Activated naive CD8-positive, alpha-beta T cell treated with anti-CD3 and anti-CD28 coated beads, Interleukin-2, amount 50 U/mL, for 24 hours (primary cell): ENCODE data around the gene CCL2.
A peak's percentile ranks its signal among the peaks of the same experiment; 100 is the strongest.

Source experiments
- ATAC-seq: fragments of 150-1000 bp; cut with Tn5 transposase; one replicate; pipeline ENCODE4 v1.10.0; 2021
- DNase-seq: peaks from one replicate; pipeline ENCODE4 v3.0.0; 2021
- H3K27ac Mint-ChIP-seq: one replicate; pipeline ENCODE4 v1.8.0; 2021; ENCODE audit warnings: mild to moderate bottlenecking, mixed read lengths
- H3K27me3 Mint-ChIP-seq: one replicate; pipeline ENCODE4 v1.8.0; 2021; ENCODE audit warnings: mixed read lengths
- H3K36me3 Mint-ChIP-seq: one replicate; pipeline ENCODE4 v1.8.0; 2021; ENCODE audit warnings: low read depth, mixed read lengths
- H3K4me1 Mint-ChIP-seq: one replicate; pipeline ENCODE4 v1.8.0; 2021; ENCODE audit warnings: mixed read lengths
- H3K4me3 Mint-ChIP-seq: one replicate; pipeline ENCODE4 v1.8.0; 2021; ENCODE audit warnings: mild to moderate bottlenecking, moderate library complexity, mixed read lengths
- H3K9me3 Mint-ChIP-seq: one replicate; pipeline ENCODE4 v1.8.0; 2021; ENCODE audit warnings: mixed read lengths

Gene CCL2

DNA sequence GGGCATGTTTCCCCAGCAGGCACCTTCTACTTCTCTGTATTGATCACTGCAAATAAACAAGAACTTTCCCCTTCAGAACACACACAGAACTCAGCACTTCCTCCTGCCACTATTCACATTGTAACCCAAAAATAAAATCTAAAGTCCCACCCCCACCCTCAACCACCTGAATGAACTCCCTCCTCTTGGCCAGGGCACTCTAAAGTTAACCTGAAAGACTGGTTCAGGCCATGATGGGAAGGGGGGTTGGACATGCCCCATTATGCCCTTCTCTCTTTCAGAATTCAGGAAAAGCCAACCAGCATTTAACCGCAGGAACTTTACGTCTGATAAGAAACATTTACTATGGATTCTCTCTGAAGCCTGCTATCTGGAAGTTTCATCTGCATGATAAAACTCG lies 27.4 kb upstream of the CCL2 start:
- Mint-ChIP-seq H3K27me3 (peaks cover 10% of the 10 kb centered on the region), H3K4me3 (no peak overlapping the region), H3K27ac (no peak overlapping the region), H3K4me1 (no peaks in the 10 kb centered on the region), H3K9me3 (no peaks in the 10 kb centered on the region), H3K36me3 (peaks cover 3% of the 10 kb centered on the region)
- no peak for ATAC-seq
- no peak for DNase-seq

DNA sequence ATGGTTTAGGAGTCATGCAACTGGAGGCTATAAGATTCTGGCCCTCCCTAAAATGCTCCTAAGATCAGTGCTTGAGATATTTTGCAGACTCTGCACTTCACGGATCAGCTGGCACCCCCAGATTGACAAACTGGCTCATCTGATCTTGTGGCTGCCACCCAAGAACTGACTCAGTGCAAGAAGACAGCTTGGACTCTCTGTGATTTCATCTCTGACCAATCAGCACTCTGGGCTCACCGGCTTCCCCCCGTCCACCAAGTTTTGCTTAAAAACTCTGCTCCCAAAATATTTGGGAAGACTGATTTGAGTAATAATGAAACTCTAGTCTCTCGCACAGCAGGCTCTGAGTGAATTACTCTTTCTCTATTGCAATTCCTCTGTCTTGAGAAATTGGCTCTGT lies 26.3 kb upstream of the CCL2 start:
- peaks cover 3% of the 10 kb centered on the region for H3K36me3 Mint-ChIP-seq
- no peak overlapping the region for H3K4me3 Mint-ChIP-seq
- DNase-seq (no peak), ATAC-seq (no peak)
- peaks cover under 1% of the 10 kb centered on the region for H3K4me1 Mint-ChIP-seq
- peaks cover 12% of the 10 kb centered on the region for H3K27me3 Mint-ChIP-seq
- no peaks in the 10 kb centered on the region for H3K9me3 Mint-ChIP-seq
- no peak overlapping the region for H3K27ac Mint-ChIP-seq

DNA sequence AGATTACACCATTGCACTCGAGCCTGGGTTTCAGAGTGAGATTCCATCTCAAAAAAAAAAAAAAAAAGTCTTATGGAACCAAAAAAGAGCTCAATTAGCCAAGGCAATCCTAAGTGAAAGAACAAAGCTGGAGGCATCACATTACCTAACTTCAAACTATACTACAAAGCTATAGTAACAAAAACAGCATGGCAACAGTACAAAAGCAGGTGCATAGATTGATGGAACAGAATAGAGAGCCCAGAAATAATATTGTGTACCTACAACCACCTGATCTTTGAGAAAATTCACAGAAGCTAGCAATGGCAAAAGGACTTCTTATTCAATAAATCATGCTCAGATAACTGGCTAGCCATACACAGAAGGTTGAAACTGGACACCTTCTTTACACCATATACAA lies 24.7 kb upstream of the CCL2 start:
- Mint-ChIP-seq H3K36me3 (peaks cover 3% of the 10 kb centered on the region), H3K9me3 (no peaks in the 10 kb centered on the region), H3K4me3 (no peak overlapping the region)

DNA sequence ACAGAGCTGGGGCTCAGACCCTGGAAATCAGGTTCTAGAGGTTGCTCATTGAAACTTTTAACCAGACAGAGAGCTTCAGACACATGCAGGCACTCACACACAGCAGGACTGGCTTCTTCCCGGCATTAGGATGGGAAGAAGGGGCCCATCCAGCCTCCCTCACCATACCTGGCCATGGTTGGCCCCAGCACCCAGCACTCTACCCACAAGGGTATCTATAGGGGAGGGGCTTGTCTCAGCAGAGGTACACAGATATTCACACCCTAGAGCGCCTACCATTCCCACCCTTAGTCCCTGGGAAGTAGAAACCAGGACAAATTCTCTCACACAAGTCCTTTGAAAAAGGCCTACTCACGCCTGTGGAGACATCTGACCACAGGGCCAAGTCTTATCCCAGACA lies 20.5 kb upstream of the CCL2 start:
- H3K4me3 Mint-ChIP-seq: no peak overlapping the region
- H3K27me3 Mint-ChIP-seq: peaks cover 9% of the 10 kb centered on the region
- peaks cover 1% of the 10 kb centered on the region for H3K36me3 Mint-ChIP-seq
- H3K27ac Mint-ChIP-seq: no peak overlapping the region
- no peaks in the 10 kb centered on the region for H3K9me3 Mint-ChIP-seq
- ATAC-seq: no peak
- DNase-seq: no peak
- H3K4me1 Mint-ChIP-seq: peaks cover 3% of the 10 kb centered on the region

More for the DNA sequence above, 24.7 kb upstream of the CCL2 start:
- H3K4me1 Mint-ChIP-seq: peaks cover 3% of the 10 kb centered on the region
- DNase-seq (no peak), ATAC-seq (no peak)
- peaks cover 16% of the 10 kb centered on the region for H3K27me3 Mint-ChIP-seq
- H3K27ac Mint-ChIP-seq: no peak overlapping the region

DNA sequence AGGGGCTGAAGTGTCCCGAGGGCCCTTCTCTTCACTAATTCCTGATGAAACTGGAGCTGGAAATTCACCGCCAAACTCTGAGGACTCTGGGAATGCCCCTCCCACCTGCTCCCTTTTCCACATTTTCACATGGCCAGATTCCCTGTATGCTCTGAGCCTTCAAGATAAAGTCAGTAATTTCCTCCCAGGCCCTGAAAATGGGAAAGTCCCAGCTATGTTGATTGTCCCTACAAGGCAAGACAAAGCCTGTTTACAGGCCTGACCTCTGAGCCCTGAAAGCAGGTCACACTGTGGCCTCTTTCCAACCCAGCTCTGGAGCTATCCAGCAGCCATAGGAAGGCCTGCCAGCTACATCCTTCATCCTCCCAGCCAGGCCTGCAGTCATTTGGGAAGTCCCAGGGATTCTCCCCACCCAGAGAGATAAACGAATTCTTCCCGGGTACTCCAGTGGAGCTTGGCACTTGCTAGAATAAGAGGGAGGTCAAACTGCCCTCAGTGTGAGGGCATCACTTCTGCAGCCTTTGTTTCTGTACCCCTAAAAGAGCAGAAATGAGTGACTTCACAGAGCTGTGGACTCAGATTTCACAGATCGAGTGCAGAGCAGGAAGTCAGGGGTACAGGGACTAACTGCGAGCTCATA lies 19.6 kb upstream of the CCL2 start:
- peaks cover 8% of the 10 kb centered on the region for H3K27me3 Mint-ChIP-seq
- H3K36me3 Mint-ChIP-seq: no peaks in the 10 kb centered on the region
- no peak overlapping the region for H3K4me3 Mint-ChIP-seq
- ATAC-seq (no peak), DNase-seq (no peak)
- H3K4me1 Mint-ChIP-seq: peaks cover 3% of the 10 kb centered on the region
- H3K9me3 Mint-ChIP-seq: no peaks in the 10 kb centered on the region
- no peak overlapping the region for H3K27ac Mint-ChIP-seq

DNA sequence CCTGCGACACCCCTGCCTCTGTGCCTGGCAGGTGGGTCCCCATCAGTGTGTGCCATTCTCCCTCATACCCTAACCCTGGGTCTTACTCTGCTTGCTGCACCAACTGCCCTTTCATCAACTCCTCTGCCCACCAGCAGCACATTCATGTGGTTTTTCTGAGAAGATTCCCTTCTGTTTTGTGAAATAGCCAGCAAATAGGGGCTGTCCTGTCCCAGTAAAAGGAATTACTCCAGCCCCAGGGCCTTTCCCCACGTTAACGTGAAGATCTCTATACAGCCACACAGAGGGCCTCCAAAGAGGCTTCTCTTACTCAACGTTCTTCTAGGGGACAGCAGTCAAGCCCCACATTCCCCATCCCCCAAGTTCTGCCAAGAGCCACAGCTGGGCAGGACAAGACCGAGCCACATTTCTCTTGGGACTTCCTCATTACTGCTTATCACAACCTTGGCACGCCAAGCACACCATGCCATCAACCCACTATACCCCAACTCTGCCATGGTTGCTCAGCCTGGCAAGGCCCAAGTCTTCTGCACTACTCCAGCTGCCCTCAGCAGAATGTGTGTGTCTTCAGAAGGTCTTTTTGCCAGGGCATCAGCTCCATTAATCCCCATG lies 18.7 kb upstream of the CCL2 start:
- ATAC-seq (no peak), DNase-seq (no peak)
- Mint-ChIP-seq H3K36me3 (no peaks in the 10 kb centered on the region), H3K27ac (no peak overlapping the region), H3K27me3 (peaks cover 8% of the 10 kb centered on the region), H3K4me3 (no peak overlapping the region), H3K4me1 (peaks cover 3% of the 10 kb centered on the region), H3K9me3 (no peaks in the 10 kb centered on the region)

DNA sequence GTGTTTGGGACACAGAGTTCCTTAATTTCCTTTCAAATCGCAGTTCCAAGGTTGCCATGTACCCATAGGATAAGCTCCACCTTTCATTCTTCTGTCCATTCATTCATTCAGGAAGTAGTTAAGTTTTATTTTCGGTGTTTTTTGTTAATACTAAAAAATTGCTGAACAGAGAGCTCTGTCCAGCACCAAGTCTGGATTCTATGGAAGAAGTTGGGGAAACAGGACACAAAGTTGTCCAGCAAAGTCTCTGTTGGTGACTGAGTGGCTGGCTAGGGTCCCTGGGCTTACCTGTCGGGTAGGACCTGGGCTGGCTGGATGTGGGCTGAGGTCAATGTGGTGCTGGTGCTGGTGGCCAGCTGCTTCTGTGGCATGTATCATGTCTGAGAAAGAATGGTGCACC lies 17.6 kb upstream of the CCL2 start:
- DNase-seq (no peak), ATAC-seq (no peak)
- Mint-ChIP-seq H3K9me3 (no peaks in the 10 kb centered on the region), H3K36me3 (no peaks in the 10 kb centered on the region), H3K27ac (no peak overlapping the region), H3K4me3 (no peak overlapping the region), H3K27me3 (peaks cover 8% of the 10 kb centered on the region), H3K4me1 (peaks cover 3% of the 10 kb centered on the region)

DNA sequence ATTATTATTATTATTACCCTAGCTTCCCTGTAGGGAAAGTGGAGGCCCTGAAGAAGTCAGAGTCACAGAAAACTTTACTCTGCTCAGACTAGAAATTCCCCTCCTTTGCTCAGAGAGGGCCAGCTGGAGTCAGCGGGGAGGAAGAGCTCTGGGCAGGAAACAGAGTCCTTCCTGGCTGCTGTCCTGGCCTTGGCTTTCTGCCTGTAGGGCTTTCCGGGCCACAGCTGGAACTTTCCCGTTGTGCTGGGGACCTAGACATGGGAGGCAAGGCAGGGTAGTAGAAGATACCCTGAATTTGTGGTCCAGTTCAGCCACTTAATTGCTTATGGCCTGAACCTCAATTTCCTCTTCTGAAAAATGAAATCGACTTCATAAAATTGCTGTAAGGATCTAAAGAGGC lies 14.0 kb upstream of the CCL2 start:
- Mint-ChIP-seq H3K4me3 (no peak overlapping the region), H3K27me3 (no peaks in the 10 kb centered on the region), H3K27ac (no peak overlapping the region), H3K36me3 (no peaks in the 10 kb centered on the region), H3K9me3 (no peaks in the 10 kb centered on the region), H3K4me1 (no peaks in the 10 kb centered on the region)
- ATAC-seq (no peak), DNase-seq (no peak)

DNA sequence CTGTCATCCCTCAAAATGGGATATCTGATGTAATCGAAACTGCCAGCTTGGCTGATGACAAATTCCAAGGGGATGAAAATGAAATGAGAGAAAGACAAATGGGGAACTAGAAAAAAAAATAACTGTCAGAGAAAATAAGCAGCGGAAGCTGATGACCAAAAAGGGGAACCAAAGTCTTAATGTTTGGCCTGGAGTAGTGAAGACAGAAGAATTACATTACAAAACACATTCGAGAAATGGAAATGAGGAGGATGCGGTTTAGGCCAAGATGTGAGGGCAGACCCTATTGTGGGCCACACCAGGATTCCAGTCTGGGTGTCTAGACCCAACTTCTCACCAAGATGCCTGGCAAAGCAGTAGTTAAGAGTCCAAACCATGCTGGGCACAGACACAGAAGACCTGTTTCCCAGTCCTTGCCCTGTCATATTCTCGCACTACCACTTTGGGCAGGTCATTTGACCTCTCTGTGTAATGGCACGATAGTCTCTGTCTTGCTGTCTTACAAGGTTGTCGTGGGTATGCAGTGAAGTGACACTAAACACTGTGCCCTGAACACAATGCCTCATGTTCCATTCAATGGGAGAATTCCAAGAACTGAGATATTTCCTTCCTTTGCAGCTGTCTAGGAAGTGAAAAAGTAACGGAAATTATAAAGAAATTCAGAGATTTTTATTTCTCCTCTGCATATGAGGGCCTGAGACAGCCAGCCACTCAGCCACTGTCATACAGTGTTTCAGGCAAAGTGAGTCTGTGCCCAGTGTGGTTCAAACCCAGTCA lies 12.3 kb upstream of the CCL2 start:
- Mint-ChIP-seq H3K36me3 (no peaks in the 10 kb centered on the region), H3K27me3 (no peaks in the 10 kb centered on the region), H3K4me3 (no peak overlapping the region), H3K27ac (no peak overlapping the region), H3K9me3 (no peaks in the 10 kb centered on the region), H3K4me1 (peaks cover 4% of the 10 kb centered on the region)
- DNase-seq: no peak
- ATAC-seq: no peak

DNA sequence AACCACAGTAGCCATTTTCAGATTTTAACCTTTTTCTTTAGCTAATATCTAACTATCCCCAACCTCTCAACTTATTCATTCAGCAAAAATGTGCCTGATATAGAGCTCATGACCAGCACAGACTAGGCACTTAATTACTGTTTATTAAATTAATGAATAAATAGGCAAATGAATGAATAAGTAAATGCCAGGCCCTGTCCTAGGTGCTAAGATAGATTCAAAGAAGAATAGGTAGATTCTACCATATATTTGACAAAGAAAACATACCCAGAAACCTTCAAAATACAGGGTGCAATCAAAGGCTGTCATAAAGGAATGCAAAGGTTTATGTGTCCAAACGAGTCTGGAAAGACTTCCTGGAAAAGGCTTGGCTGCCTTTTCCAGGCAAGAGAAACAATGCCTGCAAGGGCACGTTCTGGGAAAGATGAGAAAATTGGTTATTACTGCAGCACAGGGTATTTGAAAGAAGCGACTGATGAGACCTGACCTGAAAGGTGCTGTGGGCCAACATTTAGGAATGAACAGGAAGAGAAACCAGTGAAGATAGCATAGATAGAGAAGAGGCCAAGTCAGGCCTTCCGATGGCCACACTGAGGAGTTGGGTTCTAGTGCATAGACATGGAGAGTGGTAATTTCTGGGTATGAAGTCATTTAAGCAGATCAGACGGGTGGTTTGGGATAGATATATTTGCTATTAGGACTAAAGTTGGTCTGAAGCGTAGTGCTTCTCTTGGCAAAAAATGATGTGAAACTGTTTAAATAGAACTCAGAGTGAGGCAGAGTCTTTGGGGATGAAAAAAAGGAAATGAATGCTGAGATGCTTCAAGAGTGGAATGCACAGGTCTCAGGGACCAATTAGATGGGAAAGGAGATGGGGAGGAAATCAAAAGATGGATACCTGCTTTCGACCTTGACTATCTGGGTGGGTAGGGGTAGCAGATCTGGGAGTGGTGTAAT lies 11.4 kb upstream of the CCL2 start:
- Mint-ChIP-seq H3K27me3 (no peaks in the 10 kb centered on the region), H3K36me3 (no peaks in the 10 kb centered on the region)
- no peak for ATAC-seq

DNA sequence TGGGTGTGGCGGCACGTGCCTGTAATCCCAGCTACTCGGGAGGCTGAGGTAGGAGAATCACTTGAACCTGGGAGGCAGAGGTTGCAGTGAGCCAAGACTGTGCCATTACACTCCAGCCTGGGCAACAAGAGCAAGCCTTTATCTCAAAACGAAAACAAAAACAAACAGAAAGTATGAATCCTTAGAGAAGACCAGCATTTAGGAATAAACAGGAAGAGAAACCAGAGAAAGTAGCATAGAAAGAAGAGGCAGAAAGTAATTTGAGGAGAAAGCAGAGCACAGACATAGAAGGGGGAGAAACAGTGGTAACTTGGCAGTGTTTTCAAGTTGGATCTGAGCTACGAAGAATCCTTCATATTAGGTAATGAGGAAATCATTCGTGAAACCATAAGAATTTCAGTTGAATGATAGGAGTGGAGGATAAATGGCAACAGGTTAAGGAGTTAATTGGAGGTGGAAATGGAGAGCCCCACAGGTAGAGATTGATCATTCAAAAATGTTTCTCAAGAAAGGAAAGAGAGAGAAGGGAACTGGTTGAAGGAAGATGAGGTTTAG lies 9.7 kb upstream of the CCL2 start:
- peaks cover 4% of the 10 kb centered on the region for H3K4me1 Mint-ChIP-seq
- peaks cover under 1% of the 10 kb centered on the region for H3K27me3 Mint-ChIP-seq
- H3K36me3 Mint-ChIP-seq: no peaks in the 10 kb centered on the region
- ATAC-seq (no peak), DNase-seq (no peak)
- H3K27ac Mint-ChIP-seq: no peak overlapping the region
- no peak overlapping the region for H3K4me3 Mint-ChIP-seq
- H3K9me3 Mint-ChIP-seq: no peaks in the 10 kb centered on the region

More for the DNA sequence above, 11.4 kb upstream of the CCL2 start:
- peaks cover 4% of the 10 kb centered on the region for H3K4me1 Mint-ChIP-seq
- H3K27ac Mint-ChIP-seq: no peak overlapping the region
- no peaks in the 10 kb centered on the region for H3K9me3 Mint-ChIP-seq
- H3K4me3 Mint-ChIP-seq: no peak overlapping the region
- DNase-seq: no peak

DNA sequence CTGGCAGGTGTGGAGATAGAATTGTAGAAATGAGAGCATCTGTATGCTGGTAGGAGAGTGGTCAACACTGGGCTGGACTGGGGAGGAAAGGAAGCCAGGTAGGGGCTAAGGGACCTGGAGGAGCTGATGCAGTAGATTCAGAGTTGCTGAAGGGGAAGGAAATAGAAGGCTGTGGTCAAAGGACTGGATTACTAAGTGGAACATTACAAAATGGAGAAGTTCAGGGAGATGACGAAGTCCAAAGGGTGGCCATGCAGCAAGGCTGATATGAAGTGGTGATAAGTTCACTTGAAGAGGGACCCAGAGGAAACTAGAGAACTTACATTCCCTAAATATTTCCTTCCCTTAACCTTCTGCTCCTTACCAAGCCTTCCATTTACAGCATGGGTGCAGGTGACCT lies 8.6 kb upstream of the CCL2 start:
- ATAC-seq (no peak), DNase-seq (no peak)

DNA sequence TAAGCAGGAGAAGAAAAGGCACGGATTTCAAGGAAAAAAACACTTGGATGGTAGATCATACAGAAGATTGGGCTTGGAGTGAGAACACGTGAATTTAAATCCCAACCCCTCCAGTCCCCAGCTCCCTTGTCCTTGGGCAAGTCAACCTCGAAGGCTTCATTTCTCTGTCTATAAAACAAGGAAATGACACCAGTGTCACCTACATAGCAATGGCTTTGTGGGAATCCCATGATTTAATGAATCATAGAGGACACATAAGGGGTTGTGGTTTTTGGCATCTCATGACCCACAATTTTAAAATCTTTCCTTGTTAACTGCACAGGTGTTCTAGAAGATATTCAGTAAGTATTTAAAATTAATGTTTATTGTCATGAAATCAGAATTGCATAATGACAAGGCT lies 8.2 kb upstream of the CCL2 start:
- no peaks in the 10 kb centered on the region for H3K9me3 Mint-ChIP-seq
- peaks cover 9% of the 10 kb centered on the region for H3K27me3 Mint-ChIP-seq
- ATAC-seq (no peak), DNase-seq (no peak)
- no peak overlapping the region for H3K4me3 Mint-ChIP-seq
- H3K4me1 Mint-ChIP-seq: peaks cover 4% of the 10 kb centered on the region
- no peaks in the 10 kb centered on the region for H3K36me3 Mint-ChIP-seq
- no peak overlapping the region for H3K27ac Mint-ChIP-seq

More for the DNA sequence above, 8.6 kb upstream of the CCL2 start:
- Mint-ChIP-seq H3K9me3 (no peaks in the 10 kb centered on the region), H3K4me1 (peaks cover 4% of the 10 kb centered on the region), H3K4me3 (no peak overlapping the region), H3K27ac (peak overlapping the region; percentile 7), H3K36me3 (no peaks in the 10 kb centered on the region), H3K27me3 (peaks cover 7% of the 10 kb centered on the region)

DNA sequence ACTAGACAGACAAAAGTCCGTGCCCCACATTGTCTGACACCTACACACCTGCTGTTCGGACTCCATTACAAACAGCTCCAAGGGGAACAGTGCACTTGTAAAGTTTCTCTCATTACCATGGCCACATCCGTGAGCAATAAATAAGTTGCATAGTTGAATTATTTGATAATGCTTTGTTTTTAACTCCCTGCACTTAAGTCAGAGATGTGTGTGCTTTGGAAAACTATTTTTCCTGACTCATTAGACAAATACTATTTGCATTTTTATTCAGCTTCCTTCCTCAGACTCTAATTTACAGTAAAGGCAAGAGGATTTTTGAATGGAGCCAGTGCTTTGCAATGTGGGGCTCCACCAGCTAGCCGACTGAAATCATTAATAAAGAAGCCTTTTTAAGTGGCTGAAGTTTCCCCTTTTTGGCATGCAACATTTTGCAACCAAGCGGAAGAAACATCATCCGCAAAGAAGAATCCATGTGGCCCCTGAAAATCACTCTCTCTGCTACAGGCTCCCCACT lies 6.5 kb upstream of the CCL2 start:
- Mint-ChIP-seq H3K4me1 (peaks cover 8% of the 10 kb centered on the region), H3K4me3 (no peak overlapping the region), H3K27me3 (peaks cover 19% of the 10 kb centered on the region), H3K9me3 (no peaks in the 10 kb centered on the region), H3K27ac (no peak overlapping the region), H3K36me3 (no peaks in the 10 kb centered on the region)
- DNase-seq (no peak), ATAC-seq (no peak)
